HG02938 (cell line): ENCODE data around the gene CTAG2.
"Not testable (repeated sequence)": the region's sequence is repeated elsewhere in the genome, so short reads cannot be mapped to it uniquely, and the experiment has no call there.

Experiments
- ATAC-seq: cut with Tn5 transposase; IDR thresholded peaks from one replicate; pipeline ENCODE4 v1.9.1; 2021; ENCODE audit warnings: mild to moderate bottlenecking, moderate library complexity; ENCODE audit not compliant: unreplicated experiment

CTAG2 gene

GRCh38 chrX:154653413-154653812, at the start of gene CTAG2:
TSS of gene CTAG2 (minus strand) at chrX:154653579. CDS start at chrX:154653515, 64 bp downstream.
- ATAC-seq: not testable (repeated sequence)

- no peak for ATAC-seq
Measured at GRCh38 chrX:154698630-154699248, 45.4 kb upstream of the CTAG2 start.

GRCh38 chrX:154696676-154697045, 43.3 kb upstream of the CTAG2 start:
- no peak for ATAC-seq

GRCh38 chrX:154695911-154696675, 42.7 kb upstream of the CTAG2 start:
- ATAC-seq: no peak

- ATAC-seq: no peak
Measured at GRCh38 chrX:154693394-154693793, 40.0 kb upstream of the CTAG2 start.

GRCh38 chrX:154690438-154690837, 37.1 kb upstream of the CTAG2 start:
- ATAC-seq: not testable (repeated sequence)

- ATAC-seq: not testable (repeated sequence)
Measured at GRCh38 chrX:154672084-154672483, 18.7 kb upstream of the CTAG2 start.

- not testable (repeated sequence) for ATAC-seq
Measured at GRCh38 chrX:154670848-154671247, 17.5 kb upstream of the CTAG2 start.

GRCh38 chrX:154661899-154662298, 8.5 kb upstream of the CTAG2 start:
- ATAC-seq: no peak

- no peak for ATAC-seq
Measured at GRCh38 chrX:154661170-154661569, 7.8 kb upstream of the CTAG2 start.

- no peak for ATAC-seq
Measured at GRCh38 chrX:154660541-154660940, 7.2 kb upstream of the CTAG2 start.

GRCh38 chrX:154658957-154659356, 5.6 kb upstream of the CTAG2 start:
- ATAC-seq: no peak

GRCh38 chrX:154658187-154658586, 4.8 kb upstream of the CTAG2 start:
- ATAC-seq: no peak

GRCh38 chrX:154657226-154657805, 3.9 kb upstream of the CTAG2 start:
- ATAC-seq: no peak

GRCh38 chrX:154655786-154656185, 2.4 kb upstream of the CTAG2 start:
- ATAC-seq: no peak

GRCh38 chrX:154655346-154655745, 2.0 kb upstream of the CTAG2 start:
- ATAC-seq: no peak

- ATAC-seq: no peak
Measured at GRCh38 chrX:154654925-154655324, 1.5 kb upstream of the CTAG2 start.

- no peak for ATAC-seq
Measured at GRCh38 chrX:154654372-154654771, 993 bp upstream of the CTAG2 start.

GRCh38 chrX:154653048-154653401, 354 bp downstream of the CTAG2 start:
- ATAC-seq: no peak

GRCh38 chrX:154652311-154653047, 900 bp downstream of the CTAG2 start:
- no peak for ATAC-seq

GRCh38 chrX:154650221-154650510, 3.2 kb downstream of the CTAG2 start:
- no peak for ATAC-seq
